ENCODE measurements around the gene MOB3A. TPM values are rescaled to one million over a fixed set of nuclear protein-coding genes. Genes with fewer than 3 reads are reported as not detected.

MOB3A gene
- total RNA-seq, 1 experiment from 2014 or later: 11.7 TPM

- peaks cover 1% of the 10 kb centered on the region for H3K36me3 ChIP-seq (ENCODE audit: control insufficient read depth, insufficient read depth, low read length)
- Mint-ChIP-seq H3K27ac (ENCODE audit: unreplicated experiment) (no peak overlapping the region), H3K4me3 (ENCODE audit: unreplicated experiment) (no peak overlapping the region), H3K36me3 (ENCODE audit: insufficient read depth, unreplicated experiment) (peaks cover 92% of the 10 kb centered on the region), H3K9me3 (ENCODE audit: unreplicated experiment) (no peaks in the 10 kb centered on the region), H3K4me1 (ENCODE audit: low read depth, unreplicated experiment) (no peaks in the 10 kb centered on the region), H3K27me3 (ENCODE audit: insufficient read depth, unreplicated experiment) (no peaks in the 10 kb centered on the region)
- ChIA-PET POLR2A (no interaction called here), CTCF (no interaction called here)
- no peak overlapping the region for H3K4me3 ChIP-seq (ENCODE audit: low read depth, low read length)
- no peaks in the 10 kb centered on the region for H3K27me3 ChIP-seq (replicated peaks; ENCODE audit: control insufficient read depth, insufficient read depth, low read length)
- no peak for TF ChIP-seq CTCF (IDR thresholded peaks at IDR 0.05; ENCODE audit: insufficient read depth in 1 of 2, low read depth in 1 of 2, low read length in 1 of 2, severe bottlenecking in 1 of 2, unreplicated experiment in 1 of 2)
- intact Hi-C loops (cut with micrococcal nuclease; ENCODE audit: unreplicated experiment): no loop called here
- no TSS peak for BruUV-seq (replicated peaks)
- H3K9me3 ChIP-seq: no peaks in the 10 kb centered on the region
- no peaks in the 10 kb centered on the region for H3K4me1 ChIP-seq
- DNase-seq: no peak
These were observed 26.9 kb upstream of the MOB3A start for GRCh38 chr19:2122982-2123381.

GRCh38 chr19:2122251-2122650, 26.1 kb upstream of the MOB3A start:
- H3K4me3 Mint-ChIP-seq (ENCODE audit: unreplicated experiment): no peak overlapping the region
- H3K36me3 Mint-ChIP-seq (ENCODE audit: insufficient read depth, unreplicated experiment): peaks cover 92% of the 10 kb centered on the region
- no peaks in the 10 kb centered on the region for H3K9me3 Mint-ChIP-seq (ENCODE audit: unreplicated experiment)
- H3K4me1 Mint-ChIP-seq (ENCODE audit: low read depth, unreplicated experiment): no peaks in the 10 kb centered on the region
- Histone ChIP-seq H3K4me3 (ENCODE audit: low read depth, low read length) (no peak overlapping the region), H3K9me3 (no peaks in the 10 kb centered on the region), H3K27me3 (replicated peaks; ENCODE audit: control insufficient read depth, insufficient read depth, low read length) (no peaks in the 10 kb centered on the region), H3K4me1 (no peaks in the 10 kb centered on the region), H3K36me3 (ENCODE audit: control insufficient read depth, insufficient read depth, low read length) (peaks cover 1% of the 10 kb centered on the region)
- no peak overlapping the region for H3K27ac Mint-ChIP-seq (ENCODE audit: unreplicated experiment)
- TF ChIP-seq CTCF (IDR thresholded peaks at IDR 0.05; ENCODE audit: insufficient read depth in 1 of 2, low read depth in 1 of 2, low read length in 1 of 2, severe bottlenecking in 1 of 2, unreplicated experiment in 1 of 2): no peak
- no TSS peak for BruUV-seq (replicated peaks)
- no peak for DNase-seq
- no peaks in the 10 kb centered on the region for H3K27me3 Mint-ChIP-seq (ENCODE audit: insufficient read depth, unreplicated experiment)
- intact Hi-C loops (cut with micrococcal nuclease; ENCODE audit: unreplicated experiment): no loop called here
- POLR2A ChIA-PET: no interaction called here
- CTCF ChIA-PET: no interaction called here

- intact Hi-C loops (cut with micrococcal nuclease; ENCODE audit: unreplicated experiment): no loop called here
- ChIA-PET CTCF (no interaction called here), POLR2A (no interaction called here)
- peaks cover 2% of the 10 kb centered on the region for H3K36me3 ChIP-seq (ENCODE audit: control insufficient read depth, insufficient read depth, low read length)
- DNase-seq: no peak
- H3K4me1 Mint-ChIP-seq (ENCODE audit: low read depth, unreplicated experiment): no peaks in the 10 kb centered on the region
- no peaks in the 10 kb centered on the region for H3K4me1 ChIP-seq
- BruUV-seq (replicated peaks): no TSS peak
- H3K9me3 ChIP-seq: no peaks in the 10 kb centered on the region
- no peak for TF ChIP-seq CTCF (IDR thresholded peaks at IDR 0.05; ENCODE audit: insufficient read depth in 1 of 2, low read depth in 1 of 2, low read length in 1 of 2, severe bottlenecking in 1 of 2, unreplicated experiment in 1 of 2)
- no peaks in the 10 kb centered on the region for H3K9me3 Mint-ChIP-seq (ENCODE audit: unreplicated experiment)
- no peak overlapping the region for H3K4me3 Mint-ChIP-seq (ENCODE audit: unreplicated experiment)
- no peak overlapping the region for H3K4me3 ChIP-seq (ENCODE audit: low read depth, low read length)
- H3K36me3 Mint-ChIP-seq (ENCODE audit: insufficient read depth, unreplicated experiment): peaks cover 92% of the 10 kb centered on the region
- no peaks in the 10 kb centered on the region for H3K27me3 ChIP-seq (replicated peaks; ENCODE audit: control insufficient read depth, insufficient read depth, low read length)
- no peak overlapping the region for H3K27ac Mint-ChIP-seq (ENCODE audit: unreplicated experiment)
- H3K27me3 Mint-ChIP-seq (ENCODE audit: insufficient read depth, unreplicated experiment): no peaks in the 10 kb centered on the region
These were observed 25.4 kb upstream of the MOB3A start for GRCh38 chr19:2121416-2122051.

All from Caco-2 (cell line).